IPS-18a (cell line): ENCODE measurements around the gene PFN4.

Experiments used
- H3K27ac ChIP-seq: one replicate; pipeline ENCODE4 v1.5.1; 2013; ENCODE audit warnings: low read length
- H3K27me3 ChIP-seq: one replicate; pipeline ENCODE4 v1.6.1; 2013; ENCODE audit warnings: mild to moderate bottlenecking, low read length; ENCODE audit not compliant: control insufficient read depth, insufficient read depth
- H3K36me3 ChIP-seq: one replicate; pipeline ENCODE4 v1.6.1; 2013; ENCODE audit warnings: low read depth, low read length; ENCODE audit not compliant: control insufficient read depth
- H3K4me1 ChIP-seq: one replicate; pipeline ENCODE4 v1.6.1; 2013; ENCODE audit warnings: low read depth, low read length; ENCODE audit not compliant: control insufficient read depth
- H3K4me3 ChIP-seq: one replicate; pipeline ENCODE4 v1.5.1; 2013; ENCODE audit warnings: low read length
- H3K9ac ChIP-seq: one replicate; pipeline ENCODE4 v1.6.1; 2013; ENCODE audit warnings: mild to moderate bottlenecking, low read length, moderate library complexity
- H3K9me3 ChIP-seq: one replicate; pipeline ENCODE4 v1.6.1; 2013; ENCODE audit warnings: low read depth, low read length; ENCODE audit not compliant: control insufficient read depth

The PFN4 gene

GRCh38 chr2:24088821-24089359 is 34.2 kb downstream of the PFN4 start:
- H3K9me3 ChIP-seq: no peaks in the 10 kb centered on the region
- peaks cover 7% of the 10 kb centered on the region for H3K4me1 ChIP-seq
- no peak overlapping the region for H3K9ac ChIP-seq
- no peak overlapping the region for H3K4me3 ChIP-seq
- no peak overlapping the region for H3K27ac ChIP-seq
- no peaks in the 10 kb centered on the region for H3K27me3 ChIP-seq
- H3K36me3 ChIP-seq: no peaks in the 10 kb centered on the region

GRCh38 chr2:24087032-24087431 is 36.1 kb downstream of the PFN4 start:
- H3K27me3 ChIP-seq: no peaks in the 10 kb centered on the region
- peaks cover 8% of the 10 kb centered on the region for H3K36me3 ChIP-seq
- H3K4me3 ChIP-seq: no peak overlapping the region
- no peaks in the 10 kb centered on the region for H3K9me3 ChIP-seq
- H3K27ac ChIP-seq: no peak overlapping the region
- no peak overlapping the region for H3K9ac ChIP-seq
- H3K4me1 ChIP-seq: peaks cover 12% of the 10 kb centered on the region

GRCh38 chr2:24086241-24086640 is 36.9 kb downstream of the PFN4 start:
- Histone ChIP-seq H3K4me1 (peaks cover 12% of the 10 kb centered on the region), H3K27ac (no peak overlapping the region)

GRCh38 chr2:24085200-24085489 is 38.0 kb downstream of the PFN4 start:
- Histone ChIP-seq H3K4me3 (peak overlapping the region; percentile 73), H3K9ac (peak overlapping the region; percentile 66), H3K9me3 (no peaks in the 10 kb centered on the region), H3K27ac (peak overlapping the region; percentile 54), H3K36me3 (peaks cover 17% of the 10 kb centered on the region), H3K4me1 (peaks cover 12% of the 10 kb centered on the region), H3K27me3 (no peaks in the 10 kb centered on the region)

More at GRCh38 chr2:24086241-24086640, 36.9 kb downstream of the PFN4 start:
- H3K9ac ChIP-seq: no peak overlapping the region
- no peak overlapping the region for H3K4me3 ChIP-seq
- peaks cover 10% of the 10 kb centered on the region for H3K36me3 ChIP-seq
- no peaks in the 10 kb centered on the region for H3K27me3 ChIP-seq
- no peaks in the 10 kb centered on the region for H3K9me3 ChIP-seq

GRCh38 chr2:24084386-24085199 is 38.5 kb downstream of the PFN4 start, which contains the start of gene TP53I3:
Gene TP53I3, minus strand, starts transcription at chr2:24084834. Its CDS starts 508 bp downstream, at chr2:24084326.
- Histone ChIP-seq H3K27ac (peak within 1 kb of the TSS; percentile 54), H3K9me3 (no peaks in the 10 kb centered on the region), H3K9ac (peak within 1 kb of the TSS; percentile 66), H3K4me3 (peak within 1 kb of the TSS; percentile 73), H3K4me1 (peaks cover 12% of the 10 kb centered on the region), H3K27me3 (no peaks in the 10 kb centered on the region), H3K36me3 (peaks cover 20% of the 10 kb centered on the region)

- Histone ChIP-seq H3K4me3 (peak overlapping the region; percentile 73), H3K9ac (peak overlapping the region; percentile 66), H3K9me3 (no peaks in the 10 kb centered on the region), H3K27ac (peak overlapping the region; percentile 48), H3K36me3 (peaks cover 28% of the 10 kb centered on the region), H3K4me1 (peaks cover 12% of the 10 kb centered on the region), H3K27me3 (no peaks in the 10 kb centered on the region)
These were observed 39.4 kb downstream of the PFN4 start for GRCh38 chr2:24083567-24084385.

GRCh38 chr2:24082787-24083566 is 40.2 kb downstream of the PFN4 start:
- H3K9me3 ChIP-seq: no peaks in the 10 kb centered on the region
- peak overlapping the region; percentile 48 for H3K27ac ChIP-seq
- H3K4me3 ChIP-seq: peak overlapping the region; percentile 73
- H3K36me3 ChIP-seq: peaks cover 32% of the 10 kb centered on the region
- no peaks in the 10 kb centered on the region for H3K27me3 ChIP-seq
- peak overlapping the region; percentile 66 for H3K9ac ChIP-seq
- peaks cover 14% of the 10 kb centered on the region for H3K4me1 ChIP-seq

- H3K4me1 ChIP-seq: peaks cover 21% of the 10 kb centered on the region
These were observed 42.4 kb downstream of the PFN4 start for GRCh38 chr2:24080701-24081100.

GRCh38 chr2:24077879-24078278 is 45.3 kb downstream of the PFN4 start:
- H3K9ac ChIP-seq: peak overlapping the region; percentile 69
- peak overlapping the region; percentile 100 for H3K4me3 ChIP-seq
- H3K9me3 ChIP-seq: no peaks in the 10 kb centered on the region
- no peaks in the 10 kb centered on the region for H3K27me3 ChIP-seq
- H3K27ac ChIP-seq: no peak overlapping the region
- peaks cover 41% of the 10 kb centered on the region for H3K36me3 ChIP-seq
- peaks cover 13% of the 10 kb centered on the region for H3K4me1 ChIP-seq

More at GRCh38 chr2:24080701-24081100, 42.4 kb downstream of the PFN4 start:
- Histone ChIP-seq H3K27me3 (no peaks in the 10 kb centered on the region), H3K9me3 (no peaks in the 10 kb centered on the region), H3K4me3 (no peak overlapping the region), H3K9ac (no peak overlapping the region), H3K27ac (no peak overlapping the region), H3K36me3 (peaks cover 32% of the 10 kb centered on the region)

- H3K9ac ChIP-seq: peak overlapping the region; percentile 69
- peak overlapping the region; percentile 100 for H3K4me3 ChIP-seq
- H3K4me1 ChIP-seq: peaks cover 12% of the 10 kb centered on the region
These were observed 45.6 kb downstream of the PFN4 start for GRCh38 chr2:24077535-24077877.

More at GRCh38 chr2:24077535-24077877, 45.6 kb downstream of the PFN4 start:
- H3K36me3 ChIP-seq: peaks cover 39% of the 10 kb centered on the region
- H3K27me3 ChIP-seq: no peaks in the 10 kb centered on the region
- no peaks in the 10 kb centered on the region for H3K9me3 ChIP-seq
- H3K27ac ChIP-seq: peak overlapping the region; percentile 4
